H1 (cell line): Measurements from ENCODE around the gene MS4A3. TPM values are rescaled to one million over a fixed set of nuclear protein-coding genes. Genes with fewer than 3 reads are reported as not detected.

Experiments
- CTCF ChIA-PET: fragments of 300-600 bp; sonication (Branson Sonifier 250); formaldehyde crosslinking; loops from one replicate; lab custom pipeline; 2021; ENCODE audit not compliant: partially characterized antibody; lab: Charles Lee
- POLR2A ChIA-PET: fragments of 300-600 bp; sonication (Branson Sonifier 250); formaldehyde crosslinking; loops from one replicate; lab custom pipeline; 2021; ENCODE audit warnings: inconsistent platforms; ENCODE audit not compliant: partially characterized antibody; lab: Charles Lee
- DNase-seq, 2 experiments: peaks; one replicate each; pipeline versions ENCODE4 v3.0.0 to v3.0.0-alpha.2; 2010 to 2022; ENCODE audit warnings: low spot score in 2 of 2, low read depth in 1 of 2, mixed read lengths in 1 of 2
- FAIRE-seq: peaks from 2 replicates; lab custom pipeline; 2011; peaks lifted over from hg19 to GRCh38; lab: Jason Lieb, UNC
- H2AFZ ChIP-seq: 2 replicates; pipeline ENCODE4 v1.8.1; 2012; ENCODE audit warnings: low read length, inconsistent platforms
- H2AK5ac ChIP-seq: 2 replicates; pipeline ENCODE4 v1.6.1; 2013; ENCODE audit warnings: low read depth, low read length
- H2BK120ac ChIP-seq: replicated peaks from 2 replicates; pipeline ENCODE3; 2013; ENCODE audit warnings: low read depth, low read length, inconsistent platforms
- H2BK12ac ChIP-seq: 2 replicates; pipeline ENCODE4 v1.6.1; 2013; ENCODE audit warnings: low read depth, low read length
- H2BK15ac ChIP-seq: 2 replicates; pipeline ENCODE4 v1.6.1; 2013; ENCODE audit warnings: low read length
- H2BK20ac ChIP-seq: 2 replicates; pipeline ENCODE4 v1.6.1; 2013; ENCODE audit warnings: low read length
- H2BK5ac ChIP-seq: 2 replicates; pipeline ENCODE4 v1.6.1; 2013; ENCODE audit warnings: low read depth, low read length
- H3K14ac ChIP-seq: 2 replicates; pipeline ENCODE4 v1.6.1; 2013; ENCODE audit warnings: inconsistent platforms; ENCODE audit not compliant: insufficient read length
- H3K18ac ChIP-seq: 2 replicates; pipeline ENCODE4 v1.6.1; 2013; ENCODE audit warnings: low read length; ENCODE audit errors: extremely low read depth
- H3K23ac ChIP-seq: 2 replicates; pipeline ENCODE4 v1.6.1; 2013; ENCODE audit warnings: inconsistent platforms; ENCODE audit not compliant: insufficient read length
- H3K23me2 ChIP-seq: 2 replicates; pipeline ENCODE4 v1.6.1; 2013; ENCODE audit warnings: low read depth, low read length
- H3K27ac ChIP-seq: 2 replicates; pipeline ENCODE4 v1.6.1; 2011; ENCODE audit warnings: low read depth, low read length, inconsistent platforms
- H3K27me3 ChIP-seq, 4 experiments: replicated peaks in 1 of 4; 1 replicate in 1 of 4; 2 replicates in 3 of 4; pipeline versions ENCODE4 v1.6.1 to v1.8.1; 2011 to 2013; ENCODE audit warnings: low read length in 3 of 4, mild to moderate bottlenecking in 3 of 4, inconsistent platforms in 2 of 4, mixed read lengths in 2 of 4, moderate library complexity in 1 of 4; ENCODE audit not compliant: control insufficient read depth in 3 of 4, insufficient read depth in 3 of 4; ENCODE audit errors: extremely low read depth in 1 of 4
- H3K36me3 ChIP-seq, 4 experiments: 2 replicates each; pipeline versions ENCODE4 v1.6.1 to v1.8.1; 2011 to 2013; ENCODE audit warnings: mild to moderate bottlenecking in 4 of 4, low read length in 3 of 4, moderate library complexity in 2 of 4, control low read depth in 1 of 4, inconsistent platforms in 1 of 4; ENCODE audit not compliant: insufficient read depth in 4 of 4, control insufficient read depth in 2 of 4
- H3K4ac ChIP-seq: replicated peaks from 2 replicates; pipeline ENCODE3; 2013; ENCODE audit warnings: low read length, low read depth, mixed read lengths, inconsistent platforms; ENCODE audit not compliant: insufficient read length
- H3K4me1 ChIP-seq, 4 experiments: replicated peaks in 1 of 4; 1 replicate in 1 of 4; 2 replicates in 3 of 4; pipeline versions ENCODE4 v1.6.1 to v1.8.1; 2011 to 2013; ENCODE audit warnings: low read length in 3 of 4, inconsistent platforms in 2 of 4, mixed read lengths in 1 of 4; ENCODE audit not compliant: insufficient read depth in 4 of 4, control insufficient read depth in 3 of 4
- H3K4me2 ChIP-seq, 2 experiments: 2 replicates each; pipeline versions ENCODE4 v1.6.1 to v1.8.1; 2011 to 2013; ENCODE audit warnings: low read depth in 2 of 2, low read length in 2 of 2, control low read depth in 1 of 2, inconsistent platforms in 1 of 2, mild to moderate bottlenecking in 1 of 2; ENCODE audit not compliant: insufficient read depth in 1 of 2
- H3K4me3 ChIP-seq, 4 experiments: fragments of 200-600, 300-600 bp in 1 of 4; sonication (generic), shearing (Covaris generic), sonication (Bioruptor Twin) in 1 of 4; 2 replicates each; pipeline versions ENCODE4 v1.5.1 to v1.8.1; 2011 to 2016; ENCODE audit warnings: low read length in 4 of 4, low read depth in 3 of 4, control low read depth in 2 of 4, inconsistent platforms in 2 of 4, mild to moderate bottlenecking in 2 of 4, mixed read lengths in 1 of 4, moderate library complexity in 1 of 4; ENCODE audit not compliant: insufficient read depth in 2 of 4; ENCODE audit errors: extremely low read depth in 1 of 4
- H3K56ac ChIP-seq: replicated peaks from 2 replicates; pipeline ENCODE3; 2013; ENCODE audit warnings: low read depth, mild to moderate bottlenecking, mixed read lengths, low read length, inconsistent platforms; ENCODE audit not compliant: insufficient read length
- H3K79me1 ChIP-seq: 2 replicates; pipeline ENCODE4 v1.6.1; 2013; ENCODE audit warnings: low read depth, low read length, control low read depth
- H3K79me2 ChIP-seq, 2 experiments: 2 replicates each; pipeline versions ENCODE4 v1.6.1 to v1.8.1; 2012 to 2013; ENCODE audit warnings: low read length in 2 of 2, mild to moderate bottlenecking in 2 of 2, inconsistent platforms in 1 of 2; ENCODE audit not compliant: insufficient read depth in 2 of 2, control insufficient read depth in 1 of 2
- H3K9ac ChIP-seq, 4 experiments: replicated peaks in 1 of 4; 1 replicate in 1 of 4; 2 replicates in 3 of 4; pipeline versions ENCODE4 v1.6.1 to v1.8.1; 2011 to 2013; ENCODE audit warnings: low read depth in 3 of 4, low read length in 3 of 4, control low read depth in 2 of 4, mild to moderate bottlenecking in 2 of 4, moderate library complexity in 2 of 4, inconsistent platforms in 1 of 4; ENCODE audit errors: extremely low read depth in 1 of 4
- H3K9me3 ChIP-seq, 2 experiments: 2 replicates each; pipeline versions ENCODE4 v1.6.1 to v1.8.1; 2012 to 2013; ENCODE audit warnings: mild to moderate bottlenecking in 2 of 2, moderate library complexity in 2 of 2, control low read depth in 1 of 2, inconsistent platforms in 1 of 2, low read depth in 1 of 2, low read length in 1 of 2, mixed read lengths in 1 of 2; ENCODE audit not compliant: insufficient read depth in 2 of 2
- H4K20me1 ChIP-seq, 2 experiments: replicated peaks in 1 of 2; 2 replicates each; pipeline versions ENCODE3 to v1.8.1; 2011 to 2013; ENCODE audit warnings: inconsistent platforms in 2 of 2, low read length in 2 of 2, mild to moderate bottlenecking in 1 of 2; ENCODE audit not compliant: insufficient read depth in 2 of 2, control insufficient read depth in 1 of 2
- H4K5ac ChIP-seq: 2 replicates; pipeline ENCODE4 v1.6.1; 2013; ENCODE audit warnings: low read length, low read depth, mixed read lengths, inconsistent platforms; ENCODE audit not compliant: insufficient read length
- H4K8ac ChIP-seq: 2 replicates; pipeline ENCODE4 v1.8.0; 2013; ENCODE audit warnings: mild to moderate bottlenecking, moderate library complexity, low read length, inconsistent platforms; ENCODE audit not compliant: insufficient read depth; ENCODE audit errors: extremely low read depth
- H4K91ac ChIP-seq: replicated peaks from 2 replicates; pipeline ENCODE3; 2013; ENCODE audit warnings: low read length, mixed read lengths, inconsistent platforms; ENCODE audit not compliant: insufficient read length
- ASH2L ChIP-seq: fragments of 200-600, 300-600 bp; sonication (generic); IDR thresholded peaks from one replicate; pipeline ENCODE4 v1.7.1; 2017; ENCODE audit warnings: low read length
- BCL11A ChIP-seq, 2 experiments: IDR thresholded peaks; one replicate each; pipeline ENCODE4 v1.6.1; 2011; ENCODE audit warnings: low read depth in 2 of 2, low read length in 2 of 2, mild to moderate bottlenecking in 2 of 2
- CEBPB ChIP-seq: IDR thresholded peaks from 2 replicates; pipeline ENCODE4 v1.6.1; 2012; ENCODE audit warnings: low read depth, low read length
- CTCF ChIP-seq, 3 experiments: IDR thresholded peaks; 1 replicate in 2 of 3; 2 replicates in 1 of 3; pipeline versions ENCODE4 v1.5.1 to v1.6.1; 2011; ENCODE audit warnings: low read length in 3 of 3, mild to moderate bottlenecking in 3 of 3, inconsistent platforms in 2 of 3, low read depth in 1 of 3, moderate library complexity in 1 of 3; ENCODE audit not compliant: insufficient read depth in 1 of 3; ENCODE audit errors: control extremely low read depth in 1 of 3
- EGR1 ChIP-seq: IDR thresholded peaks from 2 replicates; pipeline ENCODE4 v1.6.1; 2011; ENCODE audit warnings: low read depth, low read length, borderline replicate concordance
- NANOG ChIP-seq: IDR thresholded peaks from 2 replicates; pipeline ENCODE4 v1.6.1; 2011; ENCODE audit warnings: low read length, low read depth, mild to moderate bottlenecking, inconsistent platforms; ENCODE audit not compliant: insufficient read depth, poor library complexity, severe bottlenecking
- PHF8 ChIP-seq: fragments of 200-600 bp; sonication (generic); conservative IDR thresholded peaks from 2 replicates; pipeline ENCODE4 v1.7.1; 2012; ENCODE audit warnings: low read depth, mild to moderate bottlenecking, inconsistent platforms, low read length, moderate library complexity
- POU5F1 ChIP-seq: IDR thresholded peaks from 2 replicates; pipeline ENCODE4 v1.6.1; 2011; ENCODE audit warnings: low read depth, mild to moderate bottlenecking, low read length, moderate library complexity
- SIN3A ChIP-seq, 2 experiments: IDR thresholded peaks in 1 of 2; conservative IDR thresholded peaks in 1 of 2; 2 replicates each; pipeline ENCODE4 v1.6.1; 2011 to 2012; ENCODE audit warnings: low read length in 2 of 2, improper control_type of control experiment in 1 of 2, low read depth in 1 of 2, mild to moderate bottlenecking in 1 of 2
- SIRT6 ChIP-seq: IDR thresholded peaks from one replicate; pipeline ENCODE4 v1.7.1; 2012; ENCODE audit warnings: low read length, inconsistent platforms
- SP1 ChIP-seq: IDR thresholded peaks from 2 replicates; pipeline ENCODE4 v1.6.1; 2011; ENCODE audit warnings: low read depth, low read length
- ZNF274 ChIP-seq: IDR thresholded peaks from 2 replicates; pipeline ENCODE4 v1.7.0; 2012; ENCODE audit warnings: low read length, borderline replicate concordance; ENCODE audit errors: extremely low read depth
- WGBS, 2 experiments: shearing (Covaris generic) in 1 of 2; methylation state at CpG; one replicate each; pipeline versions ENCODE4 v1.1.6 to v1.1.7; 2013 to 2015; ENCODE audit warnings: low lambda C conversion rate in 2 of 2, mixed read lengths in 2 of 2, inconsistent platforms in 1 of 2, low coverage in 1 of 2, missing lambda C conversion rate in 1 of 2; ENCODE audit not compliant: insufficient replicate concordance in 2 of 2, insufficient coverage in 1 of 2, insufficient read length in 1 of 2; ENCODE audit errors: extremely low coverage in 1 of 2, missing lambda C conversion rate in 1 of 2; 5-methylcytosine and 5-hydroxymethylcytosine counted together
- polyA plus RNA-seq, 7 experiments: library from polyadenylated mRNA; depleted of rRNA in 3 of 7; stranded (reverse) in 5 of 7; unstranded in 2 of 7; fragments of >200 nt in 5 of 7; fragments of 200-250 nt in 2 of 7; gene quantifications; 1 replicate in 5 of 7; 2 replicates in 1 of 7; 4 replicates in 1 of 7; pipeline versions ENCODE4 v1.2.1 to v1.2.3, GENCODE V29; 2011 to 2013; ENCODE audit warnings: missing spikeins in 2 of 7, mixed read lengths in 2 of 7
- total RNA-seq: library from RNA; stranded (reverse); fragmentation: NEBNext Ultra II Directional; extraction: Animal tissue kit (Norgen Biotek cat#: 25700); gene quantifications from 2 replicates; pipeline ENCODE4 v1.2.1, GENCODE V29; 2021

Gene MS4A3
- total and polyA plus RNA-seq, 2 of the 8 experiments (the other 6 are each of a cell fraction or from before 2014, with no cell fraction given) = not detected

GRCh38 chr11:60029015-60029632, 27.3 kb upstream of the MS4A3 start:
- H3K4me3 ChIP-seq = no peak overlapping the region
- TF ChIP-seq ASH2L = no peak
- no peak for TF ChIP-seq POU5F1
- no peak for TF ChIP-seq NANOG
- no peak for TF ChIP-seq SP1
- no peak for TF ChIP-seq SIN3A (conservative IDR thresholded peaks at IDR 0.05 in 1 of 2, IDR thresholded peaks at IDR 0.05 in 1 of 2; ENCODE audit: low read depth in 1 of 2, low read length in 2 of 2)
- TF ChIP-seq BCL11A (IDR thresholded peaks at IDR 0.05; ENCODE audit: low read depth in 2 of 2, low read length in 2 of 2) = no peak
- TF ChIP-seq CEBPB = no peak
- TF ChIP-seq PHF8 = no peak
- no peak for TF ChIP-seq CTCF (IDR thresholded peaks at IDR 0.05; ENCODE audit: control extremely low read depth in 1 of 3, insufficient read depth in 1 of 3, low read depth in 1 of 3, low read length in 3 of 3)
- TF ChIP-seq ZNF274 = no peak
- TF ChIP-seq EGR1 = no peak
- TF ChIP-seq SIRT6 = no peak

More at GRCh38 chr11:60029015-60029632, 27.3 kb upstream of the MS4A3 start:
- Histone ChIP-seq H3K4me1 (no peaks in the 10 kb centered on the region), H3K9ac (no peak overlapping the region), H3K27me3 (no peaks in the 10 kb centered on the region), H2BK20ac (no peak overlapping the region), H3K4ac (no peak overlapping the region), H2BK15ac (no peak overlapping the region), H4K20me1 (no peaks in the 10 kb centered on the region), H2AFZ (no peak overlapping the region), H4K8ac (no peak overlapping the region), H2AK5ac (no peak overlapping the region), H2BK120ac (no peak overlapping the region), H2BK12ac (no peak overlapping the region), H3K79me2 (no peaks in the 10 kb centered on the region), H3K79me1 (no peaks in the 10 kb centered on the region), H3K4me2 (no peak overlapping the region), H4K91ac (no peak overlapping the region), H2BK5ac (no peak overlapping the region), H3K27ac (no peak overlapping the region), H3K23ac (no peak overlapping the region), H3K23me2 (no peaks in the 10 kb centered on the region), H3K56ac (no peak overlapping the region), H3K14ac (no peak overlapping the region), H3K9me3 (no peaks in the 10 kb centered on the region), H3K18ac (no peak overlapping the region), H4K5ac (no peak overlapping the region), H3K36me3 (no peaks in the 10 kb centered on the region)
- DNase-seq = no peak
- ChIA-PET CTCF (no interaction called here), POLR2A (no interaction called here)
- FAIRE-seq = no peak
- 86% methylated on average over 3 of the region's 3 CpGs; no CpG with 5 or more reads in 1 of the 2 experiments for WGBS, 2 experiments
